OCI-LY3 (cell line): ENCODE data around the gene TFR2.

Source experiments
- H2AFZ ChIP-seq: fragments of 200-600, 300-600 bp; shearing (Covaris generic); 2 replicates; pipeline ENCODE4 v1.6.0; 2014; ENCODE audit warnings: antibody characterized with exemption, low read depth, low read length
- H3K27ac ChIP-seq: fragments of 200-600, 300-600 bp; sonication (generic); 2 replicates; pipeline ENCODE4 v1.5.1; 2014; ENCODE audit warnings: mild to moderate bottlenecking, low read length, moderate library complexity, mixed read lengths
- H3K27me3 ChIP-seq: fragments of 200-600, 300-600 bp; sonication (generic); 2 replicates; pipeline ENCODE4 v1.6.1; 2014; ENCODE audit warnings: low read depth, low read length, mixed read lengths
- H3K36me3 ChIP-seq: fragments of 200-600, 300-600 bp; sonication (generic); replicated peaks from 2 replicates; pipeline ENCODE3; 2014; ENCODE audit warnings: low read depth, low read length, mixed read lengths
- H3K4me1 ChIP-seq: fragments of 300-600, 200-600 bp; sonication (generic); 2 replicates; pipeline ENCODE4 v1.6.1; 2014; ENCODE audit warnings: low read length, mixed read lengths
- H3K4me2 ChIP-seq: fragments of 200-600, 300-600 bp; sonication (generic); 2 replicates; pipeline ENCODE4 v1.6.1; 2014; ENCODE audit warnings: low read length, mixed read lengths
- H3K4me3 ChIP-seq: fragments of 300-600, 200-600 bp; sonication (generic); 2 replicates; pipeline ENCODE4 v1.5.1; 2014; ENCODE audit warnings: antibody characterized with exemption, mild to moderate bottlenecking, low read length, moderate library complexity
- H3K79me2 ChIP-seq: fragments of 300-600, 200-600 bp; shearing (Covaris generic); 2 replicates; pipeline ENCODE4 v1.6.1; 2014; ENCODE audit warnings: mild to moderate bottlenecking, low read length, mixed read lengths
- H3K9ac ChIP-seq: fragments of 300-600, 200-600 bp; shearing (Covaris generic); 2 replicates; pipeline ENCODE4 v1.6.0; 2014; ENCODE audit warnings: mild to moderate bottlenecking, low read length, moderate library complexity
- H3K9me3 ChIP-seq: fragments of 200-600, 300-600 bp; shearing (Covaris generic); 2 replicates; pipeline ENCODE4 v1.6.1; 2014; ENCODE audit warnings: low read length, mixed read lengths; ENCODE audit not compliant: insufficient read depth
- H4K20me1 ChIP-seq: fragments of 200-600, 300-600 bp; sonication (generic); 2 replicates; pipeline ENCODE4 v1.6.1; 2016; ENCODE audit warnings: low read length, mixed read lengths; ENCODE audit not compliant: insufficient read depth
- CTCF ChIP-seq: fragments of 200-600, 300-600 bp; sonication (generic); IDR thresholded peaks from 2 replicates; pipeline ENCODE4 v1.5.1; 2014; ENCODE audit warnings: antibody characterized with exemption, low read length, low read depth
- EZH2phosphoT487 ChIP-seq: fragments of 200-600 bp; shearing (Covaris generic); IDR thresholded peaks from 2 replicates; pipeline ENCODE4 v1.6.1; 2018; ENCODE audit warnings: antibody characterized with exemption, mixed run types, low read depth

The TFR2 gene

GRCh38 chr7:100623951-100624824 lies 17.2 kb downstream of the TFR2 start:
- Histone ChIP-seq H2AFZ (no peak overlapping the region), H3K4me1 (peaks cover 12% of the 10 kb centered on the region; the same call in 1 of the 2 replicates), H3K36me3 (no peaks in the 10 kb centered on the region), H3K4me3 (no peak overlapping the region), H3K27me3 (no peaks in the 10 kb centered on the region), H3K4me2 (no peak overlapping the region), H3K27ac (no peak overlapping the region), H4K20me1 (no peaks in the 10 kb centered on the region), H3K79me2 (no peaks in the 10 kb centered on the region), H3K9me3 (no peaks in the 10 kb centered on the region), H3K9ac (no peak overlapping the region)
- no peak for TF ChIP-seq CTCF
- TF ChIP-seq EZH2phosphoT487 = no peak

GRCh38 chr7:100621554-100621953 lies 19.8 kb downstream of the TFR2 start:
- Histone ChIP-seq H3K9me3 (no peaks in the 10 kb centered on the region), H3K79me2 (no peaks in the 10 kb centered on the region), H2AFZ (no peak overlapping the region), H3K36me3 (no peaks in the 10 kb centered on the region), H3K27ac (no peak overlapping the region), H4K20me1 (no peaks in the 10 kb centered on the region), H3K4me2 (no peak overlapping the region), H3K4me1 (peaks cover 6% of the 10 kb centered on the region; the same call in 1 of the 2 replicates), H3K9ac (no peak overlapping the region), H3K27me3 (no peaks in the 10 kb centered on the region), H3K4me3 (no peak overlapping the region)
- no peak for TF ChIP-seq CTCF

- no peaks in the 10 kb centered on the region for H3K9me3 ChIP-seq
- TF ChIP-seq CTCF (no peak), EZH2phosphoT487 (no peak)
- H3K27me3 ChIP-seq = no peaks in the 10 kb centered on the region
Observed at GRCh38 chr7:100620804-100621203, 20.5 kb downstream of the TFR2 start.

DNA sequence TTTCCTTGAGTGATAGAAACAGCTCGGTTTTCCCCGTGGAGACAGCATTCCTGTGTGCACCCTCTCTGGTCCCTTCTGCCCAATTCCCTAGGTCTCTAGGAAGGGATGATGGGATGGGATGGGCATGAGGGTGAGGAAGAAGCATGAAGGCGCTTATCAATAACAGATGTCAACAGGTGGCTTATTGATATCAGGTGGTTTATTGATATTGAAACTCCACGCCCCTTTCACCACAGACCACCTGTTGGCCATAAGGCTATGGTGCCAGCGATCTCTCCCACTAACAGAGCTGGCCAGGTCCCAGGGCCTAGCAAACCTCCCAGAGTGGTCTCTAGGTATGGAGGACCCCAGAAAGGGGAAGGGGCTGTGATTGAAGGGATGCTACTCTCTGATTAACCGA lies 21.1 kb downstream of the TFR2 start:
- H3K9me3 ChIP-seq = no peaks in the 10 kb centered on the region
- H2AFZ ChIP-seq = no peak overlapping the region
- no peak for TF ChIP-seq CTCF
- no peak for TF ChIP-seq EZH2phosphoT487

More at GRCh38 chr7:100620804-100621203, 20.5 kb downstream of the TFR2 start:
- Histone ChIP-seq H2AFZ (no peak overlapping the region), H3K36me3 (no peaks in the 10 kb centered on the region), H3K4me3 (no peak overlapping the region), H3K4me1 (0 out of 2 replicates have a peak, but pooled peaks cover under 1% of the 10 kb centered on the region), H3K4me2 (no peak overlapping the region), H3K9ac (no peak overlapping the region), H3K79me2 (no peaks in the 10 kb centered on the region), H3K27ac (no peak overlapping the region), H4K20me1 (no peaks in the 10 kb centered on the region)

More for the DNA sequence above, 21.1 kb downstream of the TFR2 start:
- no peak overlapping the region for H3K4me3 ChIP-seq
- H3K79me2 ChIP-seq = no peaks in the 10 kb centered on the region
- no peak overlapping the region for H3K27ac ChIP-seq
- no peaks in the 10 kb centered on the region for H4K20me1 ChIP-seq
- no peak overlapping the region for H3K4me2 ChIP-seq
- no peaks in the 10 kb centered on the region for H3K36me3 ChIP-seq
- H3K4me1 ChIP-seq = no peaks in the 10 kb centered on the region
- no peaks in the 10 kb centered on the region for H3K27me3 ChIP-seq
- H3K9ac ChIP-seq = no peak overlapping the region
